H1 (cell line): ENCODE results near the gene TRHDE. TPM values are rescaled to one million over a fixed set of nuclear protein-coding genes. Genes with fewer than 3 reads are reported as not detected.

Experiments used
- CTCF ChIA-PET: fragments of 300-600 bp; sonication (Branson Sonifier 250); formaldehyde crosslinking; loops from one replicate; lab custom pipeline; 2021; ENCODE audit not compliant: partially characterized antibody; lab: Charles Lee
- POLR2A ChIA-PET: fragments of 300-600 bp; sonication (Branson Sonifier 250); formaldehyde crosslinking; loops from one replicate; lab custom pipeline; 2021; ENCODE audit warnings: inconsistent platforms; ENCODE audit not compliant: partially characterized antibody; lab: Charles Lee
- DNase-seq, 2 experiments: peaks; one replicate each; pipeline versions ENCODE4 v3.0.0 to v3.0.0-alpha.2; 2010 to 2022; ENCODE audit warnings: low spot score in 2 of 2, low read depth in 1 of 2, mixed read lengths in 1 of 2
- FAIRE-seq: peaks from 2 replicates; lab custom pipeline; 2011; peaks lifted over from hg19 to GRCh38; lab: Jason Lieb, UNC
- H2AFZ ChIP-seq: 2 replicates; pipeline ENCODE4 v1.8.1; 2012; ENCODE audit warnings: low read length, inconsistent platforms
- H2AK5ac ChIP-seq: 2 replicates; pipeline ENCODE4 v1.6.1; 2013; ENCODE audit warnings: low read depth, low read length
- H2BK120ac ChIP-seq: replicated peaks from 2 replicates; pipeline ENCODE3; 2013; ENCODE audit warnings: low read depth, low read length, inconsistent platforms
- H2BK12ac ChIP-seq: 2 replicates; pipeline ENCODE4 v1.6.1; 2013; ENCODE audit warnings: low read depth, low read length
- H2BK15ac ChIP-seq: 2 replicates; pipeline ENCODE4 v1.6.1; 2013; ENCODE audit warnings: low read length
- H2BK20ac ChIP-seq: 2 replicates; pipeline ENCODE4 v1.6.1; 2013; ENCODE audit warnings: low read length
- H2BK5ac ChIP-seq: 2 replicates; pipeline ENCODE4 v1.6.1; 2013; ENCODE audit warnings: low read depth, low read length
- H3K14ac ChIP-seq: 2 replicates; pipeline ENCODE4 v1.6.1; 2013; ENCODE audit warnings: inconsistent platforms; ENCODE audit not compliant: insufficient read length
- H3K18ac ChIP-seq: 2 replicates; pipeline ENCODE4 v1.6.1; 2013; ENCODE audit warnings: low read length; ENCODE audit errors: extremely low read depth
- H3K23ac ChIP-seq: 2 replicates; pipeline ENCODE4 v1.6.1; 2013; ENCODE audit warnings: inconsistent platforms; ENCODE audit not compliant: insufficient read length
- H3K23me2 ChIP-seq: 2 replicates; pipeline ENCODE4 v1.6.1; 2013; ENCODE audit warnings: low read depth, low read length
- H3K27ac ChIP-seq: 2 replicates; pipeline ENCODE4 v1.6.1; 2011; ENCODE audit warnings: low read depth, low read length, inconsistent platforms
- H3K27me3 ChIP-seq, 4 experiments: replicated peaks in 1 of 4; 1 replicate in 1 of 4; 2 replicates in 3 of 4; pipeline versions ENCODE4 v1.6.1 to v1.8.1; 2011 to 2013; ENCODE audit warnings: low read length in 3 of 4, mild to moderate bottlenecking in 3 of 4, inconsistent platforms in 2 of 4, mixed read lengths in 2 of 4, moderate library complexity in 1 of 4; ENCODE audit not compliant: control insufficient read depth in 3 of 4, insufficient read depth in 3 of 4; ENCODE audit errors: extremely low read depth in 1 of 4
- H3K36me3 ChIP-seq, 4 experiments: 2 replicates each; pipeline versions ENCODE4 v1.6.1 to v1.8.1; 2011 to 2013; ENCODE audit warnings: mild to moderate bottlenecking in 4 of 4, low read length in 3 of 4, moderate library complexity in 2 of 4, control low read depth in 1 of 4, inconsistent platforms in 1 of 4; ENCODE audit not compliant: insufficient read depth in 4 of 4, control insufficient read depth in 2 of 4
- H3K4ac ChIP-seq: replicated peaks from 2 replicates; pipeline ENCODE3; 2013; ENCODE audit warnings: low read length, low read depth, mixed read lengths, inconsistent platforms; ENCODE audit not compliant: insufficient read length
- H3K4me1 ChIP-seq, 4 experiments: replicated peaks in 1 of 4; 1 replicate in 1 of 4; 2 replicates in 3 of 4; pipeline versions ENCODE4 v1.6.1 to v1.8.1; 2011 to 2013; ENCODE audit warnings: low read length in 3 of 4, inconsistent platforms in 2 of 4, mixed read lengths in 1 of 4; ENCODE audit not compliant: insufficient read depth in 4 of 4, control insufficient read depth in 3 of 4
- H3K4me2 ChIP-seq, 2 experiments: 2 replicates each; pipeline versions ENCODE4 v1.6.1 to v1.8.1; 2011 to 2013; ENCODE audit warnings: low read depth in 2 of 2, low read length in 2 of 2, control low read depth in 1 of 2, inconsistent platforms in 1 of 2, mild to moderate bottlenecking in 1 of 2; ENCODE audit not compliant: insufficient read depth in 1 of 2
- H3K4me3 ChIP-seq, 4 experiments: fragments of 200-600, 300-600 bp in 1 of 4; sonication (generic), shearing (Covaris generic), sonication (Bioruptor Twin) in 1 of 4; 2 replicates each; pipeline versions ENCODE4 v1.5.1 to v1.8.1; 2011 to 2016; ENCODE audit warnings: low read length in 4 of 4, low read depth in 3 of 4, control low read depth in 2 of 4, inconsistent platforms in 2 of 4, mild to moderate bottlenecking in 2 of 4, mixed read lengths in 1 of 4, moderate library complexity in 1 of 4; ENCODE audit not compliant: insufficient read depth in 2 of 4; ENCODE audit errors: extremely low read depth in 1 of 4
- H3K56ac ChIP-seq: replicated peaks from 2 replicates; pipeline ENCODE3; 2013; ENCODE audit warnings: low read depth, mild to moderate bottlenecking, mixed read lengths, low read length, inconsistent platforms; ENCODE audit not compliant: insufficient read length
- H3K79me1 ChIP-seq: 2 replicates; pipeline ENCODE4 v1.6.1; 2013; ENCODE audit warnings: low read depth, low read length, control low read depth
- H3K79me2 ChIP-seq, 2 experiments: 2 replicates each; pipeline versions ENCODE4 v1.6.1 to v1.8.1; 2012 to 2013; ENCODE audit warnings: low read length in 2 of 2, mild to moderate bottlenecking in 2 of 2, inconsistent platforms in 1 of 2; ENCODE audit not compliant: insufficient read depth in 2 of 2, control insufficient read depth in 1 of 2
- H3K9ac ChIP-seq, 4 experiments: replicated peaks in 1 of 4; 1 replicate in 1 of 4; 2 replicates in 3 of 4; pipeline versions ENCODE4 v1.6.1 to v1.8.1; 2011 to 2013; ENCODE audit warnings: low read depth in 3 of 4, low read length in 3 of 4, control low read depth in 2 of 4, mild to moderate bottlenecking in 2 of 4, moderate library complexity in 2 of 4, inconsistent platforms in 1 of 4; ENCODE audit errors: extremely low read depth in 1 of 4
- H3K9me3 ChIP-seq, 2 experiments: 2 replicates each; pipeline versions ENCODE4 v1.6.1 to v1.8.1; 2012 to 2013; ENCODE audit warnings: mild to moderate bottlenecking in 2 of 2, moderate library complexity in 2 of 2, control low read depth in 1 of 2, inconsistent platforms in 1 of 2, low read depth in 1 of 2, low read length in 1 of 2, mixed read lengths in 1 of 2; ENCODE audit not compliant: insufficient read depth in 2 of 2
- H4K20me1 ChIP-seq, 2 experiments: replicated peaks in 1 of 2; 2 replicates each; pipeline versions ENCODE3 to v1.8.1; 2011 to 2013; ENCODE audit warnings: inconsistent platforms in 2 of 2, low read length in 2 of 2, mild to moderate bottlenecking in 1 of 2; ENCODE audit not compliant: insufficient read depth in 2 of 2, control insufficient read depth in 1 of 2
- H4K5ac ChIP-seq: 2 replicates; pipeline ENCODE4 v1.6.1; 2013; ENCODE audit warnings: low read length, low read depth, mixed read lengths, inconsistent platforms; ENCODE audit not compliant: insufficient read length
- H4K8ac ChIP-seq: 2 replicates; pipeline ENCODE4 v1.8.0; 2013; ENCODE audit warnings: mild to moderate bottlenecking, moderate library complexity, low read length, inconsistent platforms; ENCODE audit not compliant: insufficient read depth; ENCODE audit errors: extremely low read depth
- H4K91ac ChIP-seq: replicated peaks from 2 replicates; pipeline ENCODE3; 2013; ENCODE audit warnings: low read length, mixed read lengths, inconsistent platforms; ENCODE audit not compliant: insufficient read length
- ASH2L ChIP-seq: fragments of 200-600, 300-600 bp; sonication (generic); IDR thresholded peaks from one replicate; pipeline ENCODE4 v1.7.1; 2017; ENCODE audit warnings: low read length
- BCL11A ChIP-seq, 2 experiments: IDR thresholded peaks; one replicate each; pipeline ENCODE4 v1.6.1; 2011; ENCODE audit warnings: low read depth in 2 of 2, low read length in 2 of 2, mild to moderate bottlenecking in 2 of 2
- CBX8 ChIP-seq: fragments of 300-800, 300-1000 bp; sonication (generic); IDR thresholded peaks from 2 replicates; pipeline ENCODE4 v1.7.1; 2016; ENCODE audit warnings: low read depth, low read length, borderline replicate concordance
- CEBPB ChIP-seq: IDR thresholded peaks from 2 replicates; pipeline ENCODE4 v1.6.1; 2012; ENCODE audit warnings: low read depth, low read length
- CTBP2 ChIP-seq: IDR thresholded peaks from 2 replicates; pipeline ENCODE4 v1.7.0; 2011; ENCODE audit warnings: borderline replicate concordance, mild to moderate bottlenecking, moderate library complexity, mixed read lengths, low read length; ENCODE audit not compliant: insufficient read depth, insufficient read length
- JUND ChIP-seq: IDR thresholded peaks from 2 replicates; pipeline ENCODE4 v1.6.1; 2011; ENCODE audit warnings: mild to moderate bottlenecking, improper control_type of control experiment, low read length
- KDM1A ChIP-seq: fragments of 200-600, 300-600 bp; sonication (generic); IDR thresholded peaks from 2 replicates; pipeline ENCODE4 v1.7.1; 2016; ENCODE audit warnings: mild to moderate bottlenecking, low read length, borderline replicate concordance
- KDM4A ChIP-seq: IDR thresholded peaks from one replicate; pipeline ENCODE4 v1.7.1; 2012; ENCODE audit warnings: low read depth, mild to moderate bottlenecking, moderate library complexity, low read length, inconsistent platforms; ENCODE audit not compliant: severe bottlenecking
- RFX5 ChIP-seq: IDR thresholded peaks from 2 replicates; pipeline ENCODE4 v1.6.1; 2011; ENCODE audit warnings: low read depth, low read length, improper control_type of control experiment, borderline replicate concordance
- RNF2 ChIP-seq: fragments of 200-900, 300-1000 bp; sonication (generic); IDR thresholded peaks from 2 replicates; pipeline ENCODE4 v1.7.1; 2016; ENCODE audit warnings: borderline replicate concordance, low read depth, mild to moderate bottlenecking, antibody characterized with exemption, low read length; ENCODE audit not compliant: poor library complexity, severe bottlenecking; ENCODE audit errors: missing control alignments
- SAP30 ChIP-seq: fragments of 300-600 bp; sonication (generic); IDR thresholded peaks from 2 replicates; pipeline ENCODE4 v1.7.1; 2012; ENCODE audit warnings: low read length, moderate library complexity, mild to moderate bottlenecking, inconsistent platforms; ENCODE audit not compliant: insufficient read depth, insufficient replicate concordance
- SP2 ChIP-seq: IDR thresholded peaks from 2 replicates; pipeline ENCODE4 v1.6.1; 2012; ENCODE audit warnings: mild to moderate bottlenecking, low read length, inconsistent platforms
- TAF7 ChIP-seq: optimal IDR thresholded peaks from 2 replicates; pipeline ENCODE3; 2011; ENCODE audit warnings: low read depth, mild to moderate bottlenecking, inconsistent platforms, low read length, moderate library complexity, borderline replicate concordance
- TCF12 ChIP-seq: IDR thresholded peaks from 2 replicates; pipeline ENCODE4 v1.6.1; 2011; ENCODE audit warnings: low read depth, mild to moderate bottlenecking, low read length
- WGBS, 2 experiments: shearing (Covaris generic) in 1 of 2; methylation state at CpG; one replicate each; pipeline versions ENCODE4 v1.1.6 to v1.1.7; 2013 to 2015; ENCODE audit warnings: low lambda C conversion rate in 2 of 2, mixed read lengths in 2 of 2, inconsistent platforms in 1 of 2, low coverage in 1 of 2, missing lambda C conversion rate in 1 of 2; ENCODE audit not compliant: insufficient replicate concordance in 2 of 2, insufficient coverage in 1 of 2, insufficient read length in 1 of 2; ENCODE audit errors: extremely low coverage in 1 of 2, missing lambda C conversion rate in 1 of 2; 5-methylcytosine and 5-hydroxymethylcytosine counted together
- polyA plus RNA-seq, 7 experiments: library from polyadenylated mRNA; depleted of rRNA in 3 of 7; stranded (reverse) in 5 of 7; unstranded in 2 of 7; fragments of >200 nt in 5 of 7; fragments of 200-250 nt in 2 of 7; gene quantifications; 1 replicate in 5 of 7; 2 replicates in 1 of 7; 4 replicates in 1 of 7; pipeline versions ENCODE4 v1.2.1 to v1.2.3, GENCODE V29; 2011 to 2013; ENCODE audit warnings: missing spikeins in 2 of 7, mixed read lengths in 2 of 7
- total RNA-seq: library from RNA; stranded (reverse); fragmentation: NEBNext Ultra II Directional; extraction: Animal tissue kit (Norgen Biotek cat#: 25700); gene quantifications from 2 replicates; pipeline ENCODE4 v1.2.1, GENCODE V29; 2021
- TF ChIP-seq, protein P1 (sequence below): IDR thresholded peaks from 2 replicates; pipeline ENCODE4 v1.6.1; 2012; ENCODE audit warnings: inconsistent platforms

The TRHDE gene
- total and polyA plus RNA-seq, 2 of the 8 experiments (the other 6 are each of a cell fraction or from before 2014, with no cell fraction given): 1.3 to 5.0 TPM

GRCh38 chr12:72406111-72406510 is 133.9 kb downstream of the TRHDE start:
- Histone ChIP-seq H3K36me3 (no peaks in the 10 kb centered on the region), H2BK5ac (no peak overlapping the region), H2BK12ac (no peak overlapping the region), H4K8ac (no peak overlapping the region), H3K4me2 (no peak overlapping the region), H3K4me3 (no peak overlapping the region), H3K79me2 (no peaks in the 10 kb centered on the region), H3K9ac (no peak overlapping the region), H3K56ac (no peak overlapping the region), H2BK20ac (no peak overlapping the region), H3K79me1 (no peaks in the 10 kb centered on the region), H3K4me1 (no peaks in the 10 kb centered on the region), H3K4ac (no peak overlapping the region), H4K5ac (no peak overlapping the region), H3K23ac (no peak overlapping the region), H3K14ac (no peak overlapping the region), H2BK15ac (no peak overlapping the region), H2BK120ac (no peak overlapping the region), H3K27me3 (no peaks in the 10 kb centered on the region), H3K27ac (no peak overlapping the region), H2AK5ac (no peak overlapping the region), H3K18ac (no peak overlapping the region), H3K9me3 (no peaks in the 10 kb centered on the region), H2AFZ (no peak overlapping the region), H4K91ac (no peak overlapping the region), H4K20me1 (no peaks in the 10 kb centered on the region), H3K23me2 (no peaks in the 10 kb centered on the region)
- 87% methylated on average over 2 of the region's 2 CpGs; no CpG with 5 or more reads in 1 of the 2 experiments for WGBS, 2 experiments
- DNase-seq (no peak), FAIRE-seq (no peak)
- TF ChIP-seq CEBPB (no peak), RFX5 (no peak), RNF2 (no peak), BCL11A (IDR thresholded peaks at IDR 0.05; ENCODE audit: low read depth in 2 of 2, low read length in 2 of 2) (no peak), CTBP2 (no peak), SAP30 (no peak), TAF7 (no peak), KDM1A (no peak), CBX8 (no peak), SP2 (no peak), ASH2L (no peak), TCF12 (no peak), KDM4A (no peak), JUND (no peak)
- TF ChIP-seq, protein P1, sequence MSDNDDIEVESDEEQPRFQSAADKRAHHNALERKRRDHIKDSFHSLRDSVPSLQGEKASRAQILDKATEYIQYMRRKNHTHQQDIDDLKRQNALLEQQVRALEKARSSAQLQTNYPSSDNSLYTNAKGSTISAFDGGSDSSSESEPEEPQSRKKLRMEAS: no peak
- ChIA-PET CTCF (no interaction called here), POLR2A (no interaction called here)
